Activated naive CD4-positive, alpha-beta T cell treated with Interleukin-2 at 50 U/mL for 16 hours (primary cell): ENCODE data around the gene XPO5.

Source experiments
- DNase-seq: peaks from one replicate; pipeline ENCODE4 v3.0.0-alpha.2; 2020

Gene XPO5

GRCh38 chr6:43494766-43495165 is 81.1 kb downstream of the XPO5 start:
- DNase-seq, result no peak

GRCh38 chr6:43494321-43494720 is 81.5 kb downstream of the XPO5 start:
- no peak for DNase-seq

- DNase-seq, result no peak
Measured at GRCh38 chr6:43493833-43494232, 82.0 kb downstream of the XPO5 start.

DNA sequence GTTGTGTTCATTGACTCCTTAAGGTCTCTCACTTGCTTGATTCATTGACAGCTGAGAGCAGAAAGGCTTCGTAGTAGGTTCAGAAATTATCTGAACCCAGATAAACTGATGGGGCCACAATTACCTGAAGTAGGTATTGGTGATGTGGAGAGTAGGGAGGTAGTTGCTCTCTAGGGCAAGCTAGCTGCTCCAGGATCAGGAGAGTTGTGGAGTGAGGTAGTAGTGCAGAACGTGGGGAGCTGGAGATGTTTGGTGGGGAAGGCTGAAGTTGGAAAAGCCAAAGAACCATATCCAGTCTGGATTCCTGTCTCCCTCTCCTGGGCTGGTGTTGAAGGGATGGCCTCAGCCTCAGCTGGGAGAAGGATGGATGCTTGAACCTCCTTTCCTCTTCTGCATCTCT is 82.6 kb downstream of the XPO5 start:
- no peak for DNase-seq

- no peak for DNase-seq
Measured at GRCh38 chr6:43492673-43493072, 83.2 kb downstream of the XPO5 start.

GRCh38 chr6:43491750-43492661 is 83.8 kb downstream of the XPO5 start:
- no peak for DNase-seq

DNA sequence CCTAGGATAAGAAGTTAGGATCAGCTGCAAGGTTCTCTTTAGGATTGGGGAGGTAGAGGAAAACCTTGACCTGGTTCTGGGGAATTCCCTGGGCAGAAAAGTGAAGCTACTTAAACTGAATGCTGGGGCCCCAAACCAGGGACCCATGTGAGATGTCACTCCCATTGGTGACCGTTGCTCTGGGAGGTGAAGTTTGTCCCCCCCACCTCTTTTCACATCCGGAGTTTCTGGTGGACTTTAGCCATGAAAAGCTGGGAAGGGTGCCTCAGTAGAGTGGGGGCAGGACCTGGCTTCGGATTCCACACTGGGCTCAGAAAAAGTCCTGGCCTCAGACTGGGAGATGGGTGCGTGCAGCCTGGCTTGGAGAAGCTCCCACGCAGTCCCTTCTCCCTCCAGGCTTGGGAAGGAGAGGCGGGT is 85.3 kb downstream of the XPO5 start:
- no peak for DNase-seq

DNA sequence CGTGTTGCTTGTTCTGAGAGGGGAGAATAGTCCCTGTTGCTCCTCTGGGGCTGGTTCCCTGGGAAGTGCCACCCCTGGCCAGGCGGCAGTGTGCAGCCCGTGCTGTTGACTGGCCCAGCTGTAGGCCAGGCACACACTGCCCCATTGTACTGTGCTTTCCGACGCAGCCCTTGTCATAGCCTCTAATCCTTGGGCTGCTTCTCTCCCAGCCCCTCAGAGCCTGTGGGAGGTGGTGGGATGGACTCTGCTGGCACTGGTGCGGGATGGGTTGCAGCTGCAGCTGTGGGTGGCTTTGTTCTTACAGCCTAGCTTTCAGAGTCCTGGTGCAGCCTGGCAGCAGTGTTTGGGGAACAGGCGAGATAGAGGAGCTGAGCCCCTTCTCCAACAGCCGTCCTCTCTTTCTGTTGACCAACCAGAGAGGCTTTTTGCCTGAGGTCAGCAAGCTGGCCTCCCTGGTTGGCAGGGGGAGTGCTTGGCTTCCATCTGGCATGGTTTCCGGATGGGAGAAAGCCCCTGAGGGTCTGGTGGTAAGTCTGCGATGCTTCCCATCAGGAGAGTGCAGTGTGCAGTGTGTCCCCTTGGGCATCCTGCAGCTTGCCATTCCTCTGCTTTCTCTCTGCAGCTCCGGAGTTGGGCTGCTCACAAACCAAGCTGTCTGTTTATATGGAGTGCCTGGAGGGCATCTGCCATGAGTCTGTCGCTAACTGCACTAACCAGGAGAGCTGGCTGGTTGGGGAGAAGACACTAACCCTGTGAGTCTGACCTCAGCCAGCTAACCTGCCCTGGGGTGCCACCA is 86.4 kb downstream of the XPO5 start:
- no peak for DNase-seq

GRCh38 chr6:43488667-43489276 is 87.1 kb downstream of the XPO5 start:
- no peak for DNase-seq

- DNase-seq, result no peak
Measured at GRCh38 chr6:43481591-43482236, 94.1 kb downstream of the XPO5 start.

GRCh38 chr6:43481075-43481474 is 94.8 kb downstream of the XPO5 start:
- DNase-seq, result no peak

DNA sequence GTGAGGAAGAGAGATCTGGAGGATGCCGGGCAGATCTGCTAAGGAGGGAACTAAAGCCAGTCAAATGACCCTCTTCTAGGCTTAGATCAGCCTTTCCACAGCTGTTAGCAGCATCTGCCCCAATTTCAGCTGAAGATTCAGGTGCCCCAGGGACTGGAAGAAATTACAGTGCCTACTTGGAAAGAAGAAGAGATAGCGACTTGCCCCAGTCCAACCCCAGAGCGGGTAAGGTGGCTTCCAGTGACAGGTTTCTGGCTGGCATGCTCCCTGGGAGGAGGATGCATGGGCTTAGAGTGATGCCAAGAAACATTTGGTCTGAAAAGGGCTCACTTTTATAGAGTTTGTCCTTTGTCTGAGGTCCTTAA is 97.8 kb downstream of the XPO5 start:
- no peak for DNase-seq

DNA sequence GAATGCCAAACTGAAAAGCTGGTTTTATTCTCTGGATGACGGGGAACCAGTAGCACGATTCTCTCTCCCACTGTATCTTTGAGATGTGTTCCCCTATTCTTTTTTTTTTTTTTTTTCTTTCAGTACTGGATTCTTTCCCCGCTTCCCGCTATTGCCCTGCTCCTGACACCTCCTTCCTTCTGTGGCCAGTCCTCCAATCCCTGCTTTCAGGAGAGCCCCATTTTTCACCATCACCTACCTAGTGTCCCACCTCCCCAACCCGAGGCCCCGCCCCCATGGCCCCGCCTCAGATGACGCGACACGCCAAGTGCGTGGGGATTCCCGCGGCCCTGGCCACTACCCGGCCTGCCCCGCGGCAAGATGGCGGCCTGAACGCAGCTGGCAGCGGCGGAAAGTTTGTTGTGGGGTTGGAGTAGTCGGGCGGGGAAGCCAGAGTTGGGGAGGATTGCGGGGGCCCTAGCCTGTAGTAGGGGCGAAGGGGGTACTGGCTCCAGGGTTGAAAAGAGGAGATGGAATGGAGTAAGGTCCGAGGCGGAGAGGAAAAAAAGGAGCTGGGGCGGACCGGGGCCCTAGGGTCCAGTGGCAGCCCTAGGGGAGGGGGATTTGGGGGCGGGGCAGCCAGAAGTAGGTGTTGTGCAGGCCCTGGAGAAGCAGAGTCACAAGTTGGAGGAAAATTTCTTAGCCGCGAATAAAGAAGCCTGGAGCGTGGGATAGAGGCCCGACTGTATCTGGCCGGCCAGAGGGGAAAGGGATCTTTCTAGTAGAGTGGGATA is 98.4 kb downstream of the XPO5 start, which contains the start of gene TJAP1:
TSS of gene TJAP1 (plus strand) at position 336 of the 773 bp plus-strand sequence. CDS start 21,432 bp downstream, outside the sequence.
- DNase-seq, result peak; percentile 98

DNA sequence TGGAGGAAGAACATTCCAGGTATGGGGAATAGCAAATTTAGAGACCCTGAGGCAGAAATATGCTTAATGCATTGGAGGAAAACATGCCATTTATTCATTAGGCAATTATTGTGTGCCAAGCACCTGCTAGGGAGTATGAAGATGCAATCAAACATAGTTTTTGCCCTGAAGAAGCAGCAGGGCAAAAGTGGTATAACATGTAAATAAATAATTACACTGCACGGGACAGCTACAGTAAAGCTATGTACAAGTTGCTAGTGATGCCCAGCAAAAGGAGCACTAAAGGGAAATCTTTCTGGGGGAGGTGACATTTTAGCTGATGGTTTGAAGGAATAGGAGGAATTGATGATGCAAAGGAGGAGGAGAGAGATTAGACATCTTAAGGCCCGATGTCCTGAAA is 99.1 kb downstream of the XPO5 start:
- no peak for DNase-seq

- DNase-seq, result no peak
Measured at GRCh38 chr6:43475516-43475915, 100.3 kb downstream of the XPO5 start.

DNA sequence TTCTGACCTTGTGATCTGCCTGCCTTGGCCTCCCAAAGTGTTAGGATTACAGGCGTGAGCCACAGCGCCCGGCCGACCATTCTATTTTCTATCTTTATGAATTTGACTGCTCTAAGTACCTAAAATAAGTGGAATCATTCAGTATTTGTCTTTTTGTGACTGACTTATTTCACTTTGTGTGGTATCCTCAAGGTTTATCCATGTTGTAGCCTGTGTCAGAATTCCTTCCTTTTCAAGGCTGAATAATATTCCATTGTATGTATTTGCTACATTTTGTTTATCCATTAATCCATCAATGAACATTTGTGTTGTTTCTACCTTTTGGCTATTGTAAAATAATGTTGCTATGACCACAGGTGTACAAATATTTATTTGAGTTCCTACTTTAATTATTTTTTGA is 103.3 kb downstream of the XPO5 start:
- DNase-seq, result no peak
